H9 (cell line): ENCODE data around the gene SLC13A4. TPM values are rescaled to one million over a fixed set of nuclear protein-coding genes. Genes with fewer than 3 reads are reported as not detected.

ENCODE experiments used
- DNase-seq: peaks from one replicate; pipeline ENCODE4 v3.0.0-alpha.2; 2017
- H2AFZ ChIP-seq: one replicate; pipeline ENCODE4 v1.6.1; 2013; ENCODE audit warnings: mild to moderate bottlenecking, low read length, control low read depth, moderate library complexity
- H2AK5ac ChIP-seq: 2 replicates; pipeline ENCODE4 v1.6.1; 2013; ENCODE audit warnings: low read length, control low read depth, mixed read lengths; ENCODE audit not compliant: insufficient read length
- H2BK120ac ChIP-seq: one replicate; pipeline ENCODE4 v1.6.1; 2013; ENCODE audit warnings: low read depth, mild to moderate bottlenecking, low read length, control low read depth, inconsistent platforms; ENCODE audit not compliant: poor library complexity, severe bottlenecking
- H2BK12ac ChIP-seq: 2 replicates; pipeline ENCODE4 v1.6.1; 2013; ENCODE audit warnings: low read length, control low read depth, mixed read lengths, low read depth; ENCODE audit not compliant: insufficient read length
- H2BK15ac ChIP-seq: 2 replicates; pipeline ENCODE4 v1.6.1; 2013; ENCODE audit warnings: low read depth, low read length, control low read depth
- H2BK20ac ChIP-seq: one replicate; pipeline ENCODE4 v1.6.1; 2013; ENCODE audit warnings: low read depth, mild to moderate bottlenecking, low read length, control low read depth, inconsistent platforms; ENCODE audit not compliant: poor library complexity, severe bottlenecking
- H2BK5ac ChIP-seq: 2 replicates; pipeline ENCODE4 v1.6.1; 2013; ENCODE audit warnings: low read length, control low read depth, mixed read lengths; ENCODE audit not compliant: insufficient read length
- H3K14ac ChIP-seq: 2 replicates; pipeline ENCODE4 v1.6.1; 2013; ENCODE audit warnings: low read length, control low read depth; ENCODE audit not compliant: insufficient read depth
- H3K18ac ChIP-seq: 2 replicates; pipeline ENCODE4 v1.6.1; 2013; ENCODE audit warnings: low read depth, mild to moderate bottlenecking, mixed read lengths, low read length, control low read depth; ENCODE audit not compliant: insufficient read length
- H3K23ac ChIP-seq: 2 replicates; pipeline ENCODE4 v1.6.1; 2013; ENCODE audit warnings: low read length, control low read depth, mixed read lengths, low read depth; ENCODE audit not compliant: insufficient read length
- H3K23me2 ChIP-seq: 2 replicates; pipeline ENCODE4 v1.6.1; 2013; ENCODE audit warnings: low read depth, mild to moderate bottlenecking, mixed read lengths, low read length, control low read depth; ENCODE audit not compliant: insufficient read length, poor library complexity, severe bottlenecking
- H3K27ac ChIP-seq: 2 replicates; pipeline ENCODE4 v1.5.1; 2013; ENCODE audit warnings: low read length, control low read depth, mixed read lengths, low read depth; ENCODE audit not compliant: insufficient read length
- H3K27me3 ChIP-seq: 2 replicates; pipeline ENCODE4 v1.6.1; 2013; ENCODE audit warnings: low read length, control low read depth, inconsistent platforms; ENCODE audit not compliant: insufficient read depth
- H3K4ac ChIP-seq: 2 replicates; pipeline ENCODE4 v1.6.1; 2013; ENCODE audit warnings: low read depth, mild to moderate bottlenecking, control low read depth, inconsistent platforms, low read length, moderate library complexity
- H3K4me1 ChIP-seq: 2 replicates; pipeline ENCODE4 v1.6.1; 2013; ENCODE audit warnings: low read length, control low read depth, inconsistent platforms; ENCODE audit not compliant: insufficient read depth
- H3K4me2 ChIP-seq: 2 replicates; pipeline ENCODE4 v1.6.1; 2013; ENCODE audit warnings: low read length, control low read depth, mixed read lengths; ENCODE audit not compliant: insufficient read length, insufficient read depth
- H3K56ac ChIP-seq: 2 replicates; pipeline ENCODE4 v1.6.1; 2013; ENCODE audit warnings: low read depth, mild to moderate bottlenecking, mixed read lengths, low read length, control low read depth; ENCODE audit not compliant: insufficient read length
- H3K79me1 ChIP-seq: 2 replicates; pipeline ENCODE4 v1.6.1; 2013; ENCODE audit warnings: low read depth, mild to moderate bottlenecking, moderate library complexity, low read length, control low read depth, inconsistent platforms; ENCODE audit not compliant: insufficient read depth, poor library complexity, severe bottlenecking
- H3K79me2 ChIP-seq: 2 replicates; pipeline ENCODE4 v1.6.1; 2013; ENCODE audit warnings: low read length, control low read depth, inconsistent platforms; ENCODE audit not compliant: insufficient read depth
- H3K9ac ChIP-seq: 2 replicates; pipeline ENCODE4 v1.6.1; 2013; ENCODE audit warnings: low read length, control low read depth, mixed read lengths; ENCODE audit not compliant: insufficient read length; ENCODE audit errors: extremely low read depth
- H3K9me3 ChIP-seq: one replicate; pipeline ENCODE4 v1.6.1; 2013; ENCODE audit warnings: low read depth, low read length, inconsistent platforms; ENCODE audit not compliant: control insufficient read depth
- H3T11ph ChIP-seq: one replicate; pipeline ENCODE4 v1.6.1; 2013; ENCODE audit warnings: mild to moderate bottlenecking, low read length, control low read depth, inconsistent platforms
- H4K20me1 ChIP-seq: one replicate; pipeline ENCODE4 v1.6.1; 2013; ENCODE audit not compliant: control insufficient read depth, insufficient read length, insufficient read depth
- H4K5ac ChIP-seq: 2 replicates; pipeline ENCODE4 v1.6.1; 2013; ENCODE audit warnings: low read depth, mild to moderate bottlenecking, mixed read lengths, low read length, control low read depth; ENCODE audit not compliant: insufficient read length
- H4K8ac ChIP-seq: replicated peaks from 2 replicates; pipeline ENCODE4 v1.6.1; 2013; ENCODE audit warnings: low read length, control low read depth, mixed read lengths, low read depth; ENCODE audit not compliant: insufficient read length
- H4K91ac ChIP-seq: 2 replicates; pipeline ENCODE4 v1.6.1; 2013; ENCODE audit warnings: low read depth, mild to moderate bottlenecking, moderate library complexity, mixed read lengths, low read length, control low read depth; ENCODE audit not compliant: insufficient read length
- H3K27ac Mint-ChIP-seq, 3 experiments: 2 replicates in 2 of 3; 3 replicates in 1 of 3; pipeline ENCODE4 v1.8.0; 2020 to 2021; ENCODE audit warnings: mixed read lengths in 3 of 3, mild to moderate bottlenecking in 1 of 3, moderate library complexity in 1 of 3
- H3K27me3 Mint-ChIP-seq: 2 replicates; pipeline ENCODE4 v1.8.0; 2021; ENCODE audit warnings: low read depth, mild to moderate bottlenecking, moderate library complexity, mixed read lengths
- H3K36me3 Mint-ChIP-seq, 3 experiments: 2 replicates in 2 of 3; 3 replicates in 1 of 3; pipeline ENCODE4 v1.8.0; 2020 to 2021; ENCODE audit warnings: low read depth in 3 of 3, mixed read lengths in 3 of 3; ENCODE audit not compliant: insufficient read depth in 1 of 3
- H3K4me1 Mint-ChIP-seq, 2 experiments: 2 replicates each; pipeline ENCODE4 v1.8.0; 2020; ENCODE audit warnings: mixed read lengths in 2 of 2
- H3K4me3 Mint-ChIP-seq, 2 experiments: 2 replicates in 1 of 2; 3 replicates in 1 of 2; pipeline ENCODE4 v1.8.0; 2020 to 2021; ENCODE audit warnings: mild to moderate bottlenecking in 2 of 2, mixed read lengths in 2 of 2, moderate library complexity in 1 of 2
- H3K9me3 Mint-ChIP-seq, 2 experiments: 2 replicates in 1 of 2; 3 replicates in 1 of 2; pipeline ENCODE4 v1.8.0; 2020; ENCODE audit warnings: mild to moderate bottlenecking in 2 of 2, mixed read lengths in 2 of 2, moderate library complexity in 1 of 2
- WGBS: extraction: QIAGEN DNeasy Blood & Tissue Kit; methylation state at CpG from one replicate; pipeline ENCODE4 v1.1.7; 2013; ENCODE audit warnings: missing lambda C conversion rate, low lambda C conversion rate, mixed read lengths; ENCODE audit not compliant: insufficient read length; ENCODE audit errors: extremely low coverage; 5-methylcytosine and 5-hydroxymethylcytosine counted together
- total RNA-seq: library from RNA; stranded (reverse); gene quantifications from 2 replicates; pipeline ENCODE4 v1.2.1, GENCODE V29; 2021
- TF ChIP-seq, protein P1 (sequence below): fragments of 200-600 bp; sonication (generic); conservative IDR thresholded peaks from 3 replicates; pipeline ENCODE4 v1.8.0; 2021; ENCODE audit warnings: antibody characterized with exemption, mild to moderate bottlenecking

The SLC13A4 gene
- total RNA-seq, 1 experiment from 2014 or later = 3.5 TPM

- Histone ChIP-seq H3K14ac (no peak overlapping the region), H3K18ac (no peak overlapping the region), H3K4me1 (no peaks in the 10 kb centered on the region; the same call in 1 of the 2 replicates), H2AFZ (no peak overlapping the region), H4K5ac (no peak overlapping the region), H3K27me3 (no peaks in the 10 kb centered on the region), H2BK120ac (no peak overlapping the region), H2BK12ac (no peak overlapping the region), H3K4me2 (no peak overlapping the region), H2AK5ac (no peak overlapping the region), H3T11ph (no peak overlapping the region), H3K23me2 (no peaks in the 10 kb centered on the region), H3K9ac (no peak overlapping the region), H2BK15ac (no peak overlapping the region), H3K79me1 (no peaks in the 10 kb centered on the region), H3K27ac (no peak overlapping the region), H4K91ac (no peak overlapping the region), H2BK5ac (no peak overlapping the region), H4K20me1 (no peaks in the 10 kb centered on the region), H3K56ac (no peak overlapping the region), H3K79me2 (no peaks in the 10 kb centered on the region), H4K8ac (no peak overlapping the region), H2BK20ac (no peak overlapping the region), H3K23ac (no peak overlapping the region), H3K4ac (no peak overlapping the region), H3K9me3 (no peaks in the 10 kb centered on the region)
- peaks cover 0 to 6% of the 10 kb centered on the region in 2 experiments; a peak in 1 of 4 replicates for H3K4me1 Mint-ChIP-seq
- no peaks in the 10 kb centered on the region for H3K9me3 Mint-ChIP-seq
- H3K27ac Mint-ChIP-seq = no peak overlapping the region; a peak in 1 of 7 replicates
- no peak overlapping the region for H3K4me3 Mint-ChIP-seq
- peaks cover 0 to 16% (median 9%) of the 10 kb centered on the region in 3 experiments; a peak in 4 of 7 replicates for H3K36me3 Mint-ChIP-seq
- no peak for DNase-seq
- no peaks in the 10 kb centered on the region for H3K27me3 Mint-ChIP-seq
- no CpG with 5 or more reads among the region's 3 CpGs for WGBS
- TF ChIP-seq, protein P1, sequence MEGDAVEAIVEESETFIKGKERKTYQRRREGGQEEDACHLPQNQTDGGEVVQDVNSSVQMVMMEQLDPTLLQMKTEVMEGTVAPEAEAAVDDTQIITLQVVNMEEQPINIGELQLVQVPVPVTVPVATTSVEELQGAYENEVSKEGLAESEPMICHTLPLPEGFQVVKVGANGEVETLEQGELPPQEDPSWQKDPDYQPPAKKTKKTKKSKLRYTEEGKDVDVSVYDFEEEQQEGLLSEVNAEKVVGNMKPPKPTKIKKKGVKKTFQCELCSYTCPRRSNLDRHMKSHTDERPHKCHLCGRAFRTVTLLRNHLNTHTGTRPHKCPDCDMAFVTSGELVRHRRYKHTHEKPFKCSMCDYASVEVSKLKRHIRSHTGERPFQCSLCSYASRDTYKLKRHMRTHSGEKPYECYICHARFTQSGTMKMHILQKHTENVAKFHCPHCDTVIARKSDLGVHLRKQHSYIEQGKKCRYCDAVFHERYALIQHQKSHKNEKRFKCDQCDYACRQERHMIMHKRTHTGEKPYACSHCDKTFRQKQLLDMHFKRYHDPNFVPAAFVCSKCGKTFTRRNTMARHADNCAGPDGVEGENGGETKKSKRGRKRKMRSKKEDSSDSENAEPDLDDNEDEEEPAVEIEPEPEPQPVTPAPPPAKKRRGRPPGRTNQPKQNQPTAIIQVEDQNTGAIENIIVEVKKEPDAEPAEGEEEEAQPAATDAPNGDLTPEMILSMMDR = no peak
These were observed 43.9 kb downstream of the SLC13A4 start for GRCh38 chr7:135684136-135684535.
